Gastroesophageal sphincter (tissue), 3 donors: ENCODE results near the gene STAT1.

Source experiments
- CTCF ChIP-seq, 4 experiments: fragments of 200-600 bp in 2 of 4; fragments of 450-650 bp in 2 of 4; sonication (generic) in 1 of 4; IDR thresholded peaks; one replicate each; pipeline ENCODE4 v1.5.1; 2017 to 2019; ENCODE audit warnings: antibody characterized with exemption in 4 of 4, mild to moderate bottlenecking in 2 of 4, moderate library complexity in 2 of 4
- EP300 ChIP-seq: sonication (generic); formaldehyde crosslinking; IDR thresholded peaks from one replicate; pipeline ENCODE4 v1.6.1; 2017; ENCODE audit warnings: antibody characterized with exemption, mild to moderate bottlenecking
- POLR2A ChIP-seq, 2 donors: fragments of 450-650 bp; IDR thresholded peaks; one replicate each; pipeline ENCODE4 v1.6.1; 2017; ENCODE audit warnings: antibody characterized with exemption in 2 of 2, mild to moderate bottlenecking in 2 of 2, moderate library complexity in 1 of 2

- TF ChIP-seq CTCF (IDR thresholded peaks at IDR 0.05) (no peak), POLR2A (IDR thresholded peaks at IDR 0.05) (no peak), EP300 (no peak)
Measured at GRCh38 chr2:190970873-190971506, 43.0 kb downstream of the STAT1 start.
